Breast epithelium (tissue), 3 donors: ENCODE measurements around the gene LZIC.

Source experiments
- CTCF ChIP-seq, 3 donors: fragments of 450-650 bp; IDR thresholded peaks; one replicate each; pipeline ENCODE4 v1.5.1; 2016 to 2017; ENCODE audit warnings: antibody characterized with exemption in 3 of 3, mild to moderate bottlenecking in 3 of 3, moderate library complexity in 3 of 3
- POLR2A ChIP-seq: fragments of 450-650 bp; IDR thresholded peaks from one replicate; pipeline ENCODE4 v1.6.1; 2016; ENCODE audit warnings: antibody characterized with exemption, mild to moderate bottlenecking, moderate library complexity

- TF ChIP-seq CTCF (IDR thresholded peaks at IDR 0.05) (no peak), POLR2A (no peak)
Observed at GRCh38 chr1:9984253-9984652, 41.1 kb upstream of the LZIC start.
